ENCODE data around the gene CACNA2D3.

CACNA2D3 gene

GRCh38 chr3:54846119-54846518 lies 723.8 kb downstream of the CACNA2D3 start:
- DNase-seq (ENCODE audit: low read depth in 2 of 2), result no peak

DNA sequence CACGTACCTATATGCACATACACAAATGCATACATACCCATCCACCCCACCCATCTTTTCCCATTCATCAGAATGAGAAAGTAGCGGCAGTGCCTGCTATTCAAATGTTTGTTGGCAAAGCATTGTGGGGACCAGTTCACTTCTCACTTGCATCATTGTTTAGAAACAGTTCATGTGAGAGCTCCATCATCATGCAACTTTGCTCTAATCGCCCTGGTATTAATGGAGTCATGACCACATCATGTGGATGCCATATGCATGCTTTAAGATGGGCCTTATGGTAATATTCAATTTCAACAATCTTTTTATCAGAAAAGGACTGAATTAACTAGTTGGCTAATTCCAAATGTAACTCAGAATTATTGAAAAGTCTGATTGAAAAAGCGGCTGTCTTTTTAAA lies 725.0 kb downstream of the CACNA2D3 start:
- DNase-seq (ENCODE audit: low read depth in 2 of 2), result no peak

GRCh38 chr3:54849360-54849759 lies 727.0 kb downstream of the CACNA2D3 start:
- no peak for DNase-seq (ENCODE audit: low read depth in 2 of 2)

DNA sequence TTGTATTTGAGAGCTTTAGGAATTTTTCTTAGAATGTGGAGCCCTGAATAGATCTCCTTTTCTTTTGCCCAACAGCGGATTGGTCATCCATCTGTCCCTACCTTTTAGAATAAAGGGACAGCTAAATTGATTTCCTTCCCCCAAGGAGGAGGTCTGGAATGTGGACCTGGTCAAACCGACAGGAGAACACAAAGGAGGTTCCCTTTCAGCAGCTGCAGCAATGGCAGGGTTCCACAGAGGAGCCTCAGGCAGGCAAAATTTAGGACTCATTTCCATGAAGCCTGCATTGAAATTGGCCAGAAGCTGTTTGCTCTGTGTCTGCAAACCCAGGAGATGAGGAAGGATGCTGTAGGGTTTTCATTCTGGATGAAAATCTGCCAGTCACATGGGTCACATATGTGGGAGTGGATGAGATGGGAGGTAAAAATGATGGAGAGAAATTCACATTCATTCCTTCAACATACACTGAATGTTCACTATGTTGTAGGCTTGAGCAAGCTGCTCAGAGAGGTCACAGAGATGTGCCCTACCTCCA lies 728.2 kb downstream of the CACNA2D3 start:
- DNase-seq (ENCODE audit: low read depth in 2 of 2), result no peak

DNA sequence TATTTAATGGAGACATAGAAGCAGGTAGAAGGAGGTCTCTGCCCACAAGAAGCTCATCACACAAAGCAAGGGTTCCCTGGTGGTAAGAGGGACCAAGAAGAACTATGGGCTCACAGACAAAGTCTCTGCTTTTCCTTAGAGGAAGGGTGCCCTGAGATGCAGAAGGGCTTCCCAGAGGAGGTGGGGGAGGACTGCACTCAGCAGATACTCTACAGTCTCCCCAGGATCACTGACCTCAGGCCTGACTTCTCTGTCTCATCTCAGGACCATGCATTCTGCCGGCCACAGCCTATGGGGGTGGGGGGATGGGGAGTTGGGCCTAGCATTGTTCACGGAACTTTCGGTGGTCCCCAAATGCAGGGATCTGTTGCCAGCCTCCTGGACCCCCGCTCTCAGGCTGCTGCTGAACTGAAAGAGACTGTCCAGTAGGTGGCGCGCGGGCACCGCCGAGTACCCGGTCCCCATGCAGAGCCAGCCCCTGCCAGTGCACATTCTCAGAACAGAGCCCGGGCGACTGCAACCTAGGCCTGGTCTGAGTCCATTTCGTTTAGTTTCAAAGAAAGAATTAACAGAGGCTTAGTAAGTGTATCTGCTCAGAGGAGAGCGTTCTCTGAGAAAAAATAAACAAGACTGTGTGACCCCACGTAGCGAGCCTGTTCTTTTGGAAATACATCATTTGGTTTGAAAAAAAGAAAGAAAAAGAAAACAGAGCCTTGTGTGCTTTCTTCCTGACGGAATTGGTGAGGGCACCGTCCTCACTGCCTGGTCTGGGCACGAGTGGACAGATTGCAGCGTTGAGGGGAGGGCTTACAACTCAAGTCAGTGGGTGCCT lies 731.4 kb downstream of the CACNA2D3 start:
- peak in 1 of 2 donors; percentile 3 for DNase-seq (ENCODE audit: low read depth in 2 of 2)

GRCh38 chr3:54856271-54856670 lies 733.9 kb downstream of the CACNA2D3 start:
- no peak for DNase-seq (ENCODE audit: low read depth in 2 of 2)

DNA sequence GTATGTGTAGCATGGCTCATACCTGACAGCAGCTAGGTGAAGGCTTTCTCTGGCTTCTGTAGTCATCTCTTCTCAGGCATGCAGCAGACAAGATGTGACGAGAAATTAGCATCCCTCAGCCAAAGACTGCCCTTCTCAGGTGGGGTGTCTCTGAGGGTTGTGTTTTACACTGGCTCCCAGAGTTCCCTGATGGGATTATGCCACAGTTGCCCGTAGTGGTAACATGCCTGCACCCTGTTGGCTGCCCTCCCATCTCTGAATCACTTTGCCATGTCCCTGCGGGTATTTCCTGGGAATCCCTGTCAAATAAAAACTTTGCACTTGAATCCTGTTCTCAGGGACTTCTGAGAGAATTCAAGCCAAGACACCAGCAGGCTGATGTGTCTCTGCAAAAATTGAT lies 735.0 kb downstream of the CACNA2D3 start:
- no peak for DNase-seq (ENCODE audit: low read depth in 2 of 2)

GRCh38 chr3:54858093-54858785 lies 735.9 kb downstream of the CACNA2D3 start:
- no peak for DNase-seq (ENCODE audit: low read depth in 2 of 2)

- no peak for DNase-seq (ENCODE audit: low read depth in 2 of 2)
Measured at GRCh38 chr3:54859184-54859583, 736.8 kb downstream of the CACNA2D3 start.

- DNase-seq (ENCODE audit: low read depth in 2 of 2), result no peak
Measured at GRCh38 chr3:54861248-54862067, 739.1 kb downstream of the CACNA2D3 start.

DNA sequence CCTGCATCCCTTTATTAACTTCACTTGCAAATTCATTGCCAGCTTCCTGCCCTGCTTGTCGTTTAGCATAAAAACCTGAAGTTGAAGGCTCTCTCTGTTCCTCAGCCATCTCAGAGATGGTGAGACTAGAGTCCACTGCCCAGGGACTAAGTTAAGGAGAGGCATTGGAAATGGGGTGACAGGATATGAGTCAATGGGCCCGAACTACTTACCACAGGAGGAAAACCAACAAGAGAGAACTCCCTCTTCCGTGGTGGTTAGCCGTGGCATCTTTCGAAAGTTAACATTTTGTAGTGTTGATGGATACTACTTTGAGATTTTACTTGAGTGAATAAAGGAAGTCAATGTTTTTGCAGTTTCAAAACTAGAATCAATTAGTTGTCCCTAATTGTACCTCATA lies 740.2 kb downstream of the CACNA2D3 start:
- DNase-seq (ENCODE audit: low read depth in 2 of 2), result no peak

- DNase-seq (ENCODE audit: low read depth in 2 of 2), result no peak
Measured at GRCh38 chr3:54863366-54863765, 741.0 kb downstream of the CACNA2D3 start.

GRCh38 chr3:54863786-54864185 lies 741.4 kb downstream of the CACNA2D3 start:
- no peak for DNase-seq (ENCODE audit: low read depth in 2 of 2)

GRCh38 chr3:54865316-54865715 lies 743.0 kb downstream of the CACNA2D3 start:
- DNase-seq (ENCODE audit: low read depth in 2 of 2), result no peak

DNA sequence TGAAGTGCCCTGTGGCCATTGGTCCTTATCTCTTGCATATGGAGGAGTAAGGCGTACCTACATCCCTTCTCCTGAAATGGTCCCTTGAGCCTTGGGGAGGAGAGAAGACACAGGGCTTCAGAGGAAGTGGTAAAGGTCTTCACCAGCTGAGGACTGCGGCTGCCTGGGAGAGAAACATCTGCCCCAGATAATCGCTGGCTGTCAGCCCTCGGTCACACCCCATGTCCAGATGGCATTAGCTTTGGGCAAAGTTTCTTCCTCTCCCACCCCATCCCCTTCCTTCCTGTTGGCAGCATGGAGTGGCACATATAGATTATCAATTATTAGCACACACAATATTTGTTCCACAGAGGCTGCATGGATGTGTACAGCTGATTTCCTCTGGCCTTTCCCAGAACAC lies 743.9 kb downstream of the CACNA2D3 start:
- no peak for DNase-seq (ENCODE audit: low read depth in 2 of 2)

DNA sequence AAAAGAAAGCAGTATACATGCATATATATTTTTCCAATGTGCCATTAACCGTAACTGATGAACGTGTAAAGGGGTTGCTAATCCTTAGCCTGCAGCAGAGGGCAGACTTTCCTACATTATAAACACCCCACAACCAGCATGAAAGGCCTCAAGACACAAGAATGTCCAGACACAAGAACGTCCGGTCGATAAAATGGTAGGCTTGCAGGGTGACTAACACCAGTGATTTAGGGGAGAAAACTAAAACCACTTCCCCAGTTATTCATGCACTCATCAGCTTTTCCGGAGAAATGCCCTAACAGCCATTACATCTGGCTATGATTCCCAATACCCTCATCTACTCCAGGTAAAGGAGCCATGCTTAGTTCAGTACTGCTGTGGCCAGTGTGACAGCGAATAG lies 748.1 kb downstream of the CACNA2D3 start:
- no peak for DNase-seq (ENCODE audit: low read depth in 2 of 2)

DNA sequence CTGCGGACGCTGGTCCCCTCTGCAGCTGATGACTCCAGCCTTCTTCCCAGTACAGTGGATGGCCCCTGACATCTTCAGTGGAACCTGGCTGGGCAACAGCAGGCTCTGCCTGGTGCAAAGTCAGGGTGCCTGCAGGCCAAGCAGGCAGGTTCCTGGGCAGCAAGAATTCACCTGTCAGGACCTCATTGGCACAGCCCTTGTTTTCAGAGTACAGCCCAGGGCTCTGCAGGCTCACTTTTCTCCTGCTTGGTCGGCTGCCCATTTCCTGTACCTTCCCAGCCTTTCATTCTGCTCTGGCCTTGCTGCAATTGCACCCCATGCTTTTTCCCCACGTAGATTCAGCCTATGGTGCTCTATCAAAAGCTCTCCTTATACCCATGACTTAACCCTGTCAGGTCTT lies 749.5 kb downstream of the CACNA2D3 start:
- no peak for DNase-seq (ENCODE audit: low read depth in 2 of 2)

GRCh38 chr3:54873059-54874010 lies 751.0 kb downstream of the CACNA2D3 start:
- no peak for DNase-seq (ENCODE audit: low read depth in 2 of 2)

- no peak for DNase-seq (ENCODE audit: low read depth in 2 of 2)
Measured at GRCh38 chr3:54874816-54875556, 752.6 kb downstream of the CACNA2D3 start.

- no peak for DNase-seq (ENCODE audit: low read depth in 2 of 2)
Measured at GRCh38 chr3:54875596-54876268, 753.4 kb downstream of the CACNA2D3 start.

Data from stimulated activated CD8-positive, alpha-beta memory T cell treated with anti-CD3 and anti-CD28 coated beads, Interleukin-7, amount 100 ng/mL, for 4 hours (primary cell).